ENCODE measurements around the gene UBQLNL. TPM values are rescaled to one million over a fixed set of nuclear protein-coding genes. Genes with fewer than 3 reads are reported as not detected.

The UBQLNL gene
- total and polyA plus RNA-seq, 2 of the 4 experiments (the other 2 are of a cell fraction) = 0.18 to 0.48 TPM

DNA sequence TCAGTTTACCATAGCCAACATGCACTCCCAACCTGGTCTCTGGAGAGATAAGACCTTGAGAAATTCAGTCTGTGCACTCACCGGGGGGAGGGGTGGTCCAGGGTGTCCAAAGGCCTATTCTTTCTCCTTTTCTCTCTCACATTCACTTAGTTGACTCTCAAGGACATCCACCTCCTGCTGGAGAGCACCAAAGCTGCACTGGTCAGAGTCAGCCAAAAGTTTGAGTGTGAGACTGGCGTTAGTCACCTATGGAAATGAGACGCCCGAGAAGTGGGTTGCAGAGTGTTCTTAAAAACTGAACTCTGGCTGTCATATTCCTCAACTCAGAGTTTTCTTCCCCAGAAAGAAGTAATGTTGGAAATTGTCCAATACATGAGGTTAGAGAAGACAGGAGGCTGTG, 5.0 kb upstream of the UBQLNL start:
- H3K9me1 ChIP-seq (ENCODE audit: insufficient read depth, low read length) = no peaks in the 10 kb centered on the region
- H3K4me1 ChIP-seq (ENCODE audit: control insufficient read depth, insufficient read depth, low read length) = no peaks in the 10 kb centered on the region
- peaks cover 4% of the 10 kb centered on the region; the same call in 1 of the 2 replicates for H3K27me3 ChIP-seq (ENCODE audit: control insufficient read depth, insufficient read depth, low read length)
- H3K4ac ChIP-seq (ENCODE audit: low read depth, low read length) = no peak overlapping the region
- no peak overlapping the region for H2BK5ac ChIP-seq (ENCODE audit: low read depth, low read length, poor library complexity, severe bottlenecking)
- H3K4me3 ChIP-seq (ENCODE audit: insufficient read depth, low read depth, low read length) = no peak overlapping the region
- H4K20me1 ChIP-seq (ENCODE audit: insufficient read depth, low read length) = no peaks in the 10 kb centered on the region
- H2AK9ac ChIP-seq (replicated peaks; ENCODE audit: low read depth, low read length, poor library complexity) = no peak overlapping the region
- WGBS, 2 experiments (ENCODE audit: extremely low coverage in 2 of 2, insufficient read length in 1 of 2) = no CpG with 5 or more reads among the region's 4 CpGs
- no peak overlapping the region for H3K9ac ChIP-seq (ENCODE audit: low read depth, low read length)
- H2BK20ac ChIP-seq (ENCODE audit: low read depth, low read length) = no peak overlapping the region
- CTCF ChIA-PET = no interaction called here
- H3K14ac ChIP-seq (replicated peaks; ENCODE audit: low read depth, low read length) = no peak overlapping the region
- no peak overlapping the region for H3K18ac ChIP-seq (ENCODE audit: low read depth, low read length)
- H3K36me3 ChIP-seq (ENCODE audit: control insufficient read depth, insufficient read depth, low read length) = no peaks in the 10 kb centered on the region
- TF ChIP-seq MAFK (IDR thresholded peaks at IDR 0.05; ENCODE audit: low read depth, low read length) = no peak
- no peak for TF ChIP-seq SMC3 (IDR thresholded peaks at IDR 0.05; ENCODE audit: low read depth, low read length)
- no peak for TF ChIP-seq FOS (IDR thresholded peaks at IDR 0.05; ENCODE audit: low read depth, low read length)
- no peak for TF ChIP-seq MXI1 (IDR thresholded peaks at IDR 0.05; ENCODE audit: borderline replicate concordance, low read depth, low read length)
- no peak for TF ChIP-seq POLR2A (IDR thresholded peaks at IDR 0.05; ENCODE audit: low read depth, low read length)
- no peak for TF ChIP-seq NFE2L2 (IDR thresholded peaks at IDR 0.05; ENCODE audit: low read depth, low read length)
- TF ChIP-seq, protein P1, sequence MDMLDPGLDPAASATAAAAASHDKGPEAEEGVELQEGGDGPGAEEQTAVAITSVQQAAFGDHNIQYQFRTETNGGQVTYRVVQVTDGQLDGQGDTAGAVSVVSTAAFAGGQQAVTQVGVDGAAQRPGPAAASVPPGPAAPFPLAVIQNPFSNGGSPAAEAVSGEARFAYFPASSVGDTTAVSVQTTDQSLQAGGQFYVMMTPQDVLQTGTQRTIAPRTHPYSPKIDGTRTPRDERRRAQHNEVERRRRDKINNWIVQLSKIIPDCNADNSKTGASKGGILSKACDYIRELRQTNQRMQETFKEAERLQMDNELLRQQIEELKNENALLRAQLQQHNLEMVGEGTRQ (IDR thresholded peaks at IDR 0.05; ENCODE audit: low read depth, low read length) = no peak
- TF ChIP-seq, protein P2, sequence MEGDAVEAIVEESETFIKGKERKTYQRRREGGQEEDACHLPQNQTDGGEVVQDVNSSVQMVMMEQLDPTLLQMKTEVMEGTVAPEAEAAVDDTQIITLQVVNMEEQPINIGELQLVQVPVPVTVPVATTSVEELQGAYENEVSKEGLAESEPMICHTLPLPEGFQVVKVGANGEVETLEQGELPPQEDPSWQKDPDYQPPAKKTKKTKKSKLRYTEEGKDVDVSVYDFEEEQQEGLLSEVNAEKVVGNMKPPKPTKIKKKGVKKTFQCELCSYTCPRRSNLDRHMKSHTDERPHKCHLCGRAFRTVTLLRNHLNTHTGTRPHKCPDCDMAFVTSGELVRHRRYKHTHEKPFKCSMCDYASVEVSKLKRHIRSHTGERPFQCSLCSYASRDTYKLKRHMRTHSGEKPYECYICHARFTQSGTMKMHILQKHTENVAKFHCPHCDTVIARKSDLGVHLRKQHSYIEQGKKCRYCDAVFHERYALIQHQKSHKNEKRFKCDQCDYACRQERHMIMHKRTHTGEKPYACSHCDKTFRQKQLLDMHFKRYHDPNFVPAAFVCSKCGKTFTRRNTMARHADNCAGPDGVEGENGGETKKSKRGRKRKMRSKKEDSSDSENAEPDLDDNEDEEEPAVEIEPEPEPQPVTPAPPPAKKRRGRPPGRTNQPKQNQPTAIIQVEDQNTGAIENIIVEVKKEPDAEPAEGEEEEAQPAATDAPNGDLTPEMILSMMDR (conservative IDR thresholded peaks at IDR 0.05; ENCODE audit: low read depth, low read length) = no peak
- no peak for TF ChIP-seq CEBPB (IDR thresholded peaks at IDR 0.05; ENCODE audit: low read depth, low read length)
- TF ChIP-seq BHLHE40 (IDR thresholded peaks at IDR 0.05; ENCODE audit: low read depth, low read length) = no peak
- TF ChIP-seq, protein P3, sequence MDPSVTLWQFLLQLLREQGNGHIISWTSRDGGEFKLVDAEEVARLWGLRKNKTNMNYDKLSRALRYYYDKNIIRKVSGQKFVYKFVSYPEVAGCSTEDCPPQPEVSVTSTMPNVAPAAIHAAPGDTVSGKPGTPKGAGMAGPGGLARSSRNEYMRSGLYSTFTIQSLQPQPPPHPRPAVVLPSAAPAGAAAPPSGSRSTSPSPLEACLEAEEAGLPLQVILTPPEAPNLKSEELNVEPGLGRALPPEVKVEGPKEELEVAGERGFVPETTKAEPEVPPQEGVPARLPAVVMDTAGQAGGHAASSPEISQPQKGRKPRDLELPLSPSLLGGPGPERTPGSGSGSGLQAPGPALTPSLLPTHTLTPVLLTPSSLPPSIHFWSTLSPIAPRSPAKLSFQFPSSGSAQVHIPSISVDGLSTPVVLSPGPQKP (IDR thresholded peaks at IDR 0.05; ENCODE audit: borderline replicate concordance, low read depth, low read length) = no peak
- no peak for TF ChIP-seq MAZ (IDR thresholded peaks at IDR 0.05; ENCODE audit: borderline replicate concordance, low read depth, low read length)
- TF ChIP-seq RFX5 (IDR thresholded peaks at IDR 0.05; ENCODE audit: low read depth, low read length) = no peak
- no peak for TF ChIP-seq RAD21 (IDR thresholded peaks at IDR 0.05; ENCODE audit: low read length)
- no peak for TF ChIP-seq CHD1 (IDR thresholded peaks at IDR 0.05; ENCODE audit: low read depth, low read length)
- TF ChIP-seq RCOR1 (IDR thresholded peaks at IDR 0.05; ENCODE audit: insufficient replicate concordance, low read length) = no peak
- no TSS peak for BruUV-seq (replicated peaks)
- ATAC-seq (ENCODE audit: low read depth) (no peak), DNase-seq (no peak)
- intact Hi-C loops (cut with micrococcal nuclease) (no loop called here), dilution Hi-C loops (cut with HindIII; ENCODE audit: low sequenced_read_pairs, unreplicated experiment) (no loop called here), in situ Hi-C loops (cut with MboI; ENCODE audit: low sequenced_read_pairs) (no loop called here)
- no peak overlapping the region for H3K4me2 ChIP-seq (ENCODE audit: low read depth, low read length)
- no peak overlapping the region for H3K27ac ChIP-seq (ENCODE audit: insufficient read depth, low read length)
- no peak overlapping the region for H3K23ac ChIP-seq (ENCODE audit: low read depth, low read length)
- no peak overlapping the region for H3K56ac ChIP-seq (ENCODE audit: extremely low read depth, insufficient read depth, low read length)
- no peaks in the 10 kb centered on the region for H3K79me1 ChIP-seq (ENCODE audit: low read depth in 1 of 2, low read length in 2 of 2)
- H3K9me3 ChIP-seq (ENCODE audit: control insufficient read depth, insufficient read depth, low read length) = no peaks in the 10 kb centered on the region
- H2BK15ac ChIP-seq (ENCODE audit: low read depth, low read length) = no peak overlapping the region
- H4K91ac ChIP-seq (ENCODE audit: insufficient read depth, low read depth, low read length) = no peak overlapping the region
- POLR2A ChIA-PET (ENCODE audit: unreplicated experiment) = no interaction called here
- no peak overlapping the region for H2AK5ac ChIP-seq (ENCODE audit: low read depth, low read length)
- H4K8ac ChIP-seq (ENCODE audit: low read depth in 2 of 2, low read length in 2 of 2) = no peak overlapping the region
- H2AFZ ChIP-seq (replicated peaks; ENCODE audit: low read length, poor library complexity) = no peak overlapping the region
- no peak overlapping the region for H2BK120ac ChIP-seq (ENCODE audit: low read depth, low read length)
- no peak overlapping the region for H4K5ac ChIP-seq (ENCODE audit: low read depth, low read length)

Measured in IMR-90 (cell line).